HepG2 (cell line): ENCODE results near the gene PPIL6. TPM values are rescaled to one million over a fixed set of nuclear protein-coding genes. Genes with fewer than 3 reads are reported as not detected.

Source experiments
- ATAC-seq: fragments of 200-7000 bp; cut with Tn5 transposase; 3 replicates; pipeline ENCODE4 v1.9.1; 2020; ENCODE audit warnings: mild to moderate bottlenecking, moderate library complexity
- BruUV-seq: library from RNA; stranded (reverse); fragments of 400-500 nt; replicated peaks from 2 replicates; lab custom pipeline; 2021; lab: Mats Ljungman, UMichigan
- CTCF ChIA-PET: fragments of 300-600 bp; formaldehyde crosslinking; extraction: SDS; loops from one replicate; lab custom pipeline; 2021; ENCODE audit warnings: low total read pairs, inconsistent platforms, low intra/inter-chr PET ratio; lab: Yijun Ruan, JAX
- POLR2A ChIA-PET: fragments of 350-600 bp; sonication (Branson Sonifier 250); formaldehyde crosslinking; loops from one replicate; lab custom pipeline; 2020; ENCODE audit warnings: antibody characterized with exemption, inconsistent platforms; lab: Yijun Ruan, JAX
- DNase-seq: peaks from one replicate; pipeline ENCODE4 v3.0.0-alpha.2; 2015; ENCODE audit warnings: low spot score
- FAIRE-seq: peaks from 3 replicates; lab custom pipeline; 2011; peaks lifted over from hg19 to GRCh38; lab: Jason Lieb, UNC
- H2AFZ ChIP-seq: one replicate; pipeline ENCODE4 v1.6.1; 2011; ENCODE audit warnings: low read length, inconsistent platforms
- H3K27ac ChIP-seq: fragments of 300-600 bp; 3 replicates; pipeline ENCODE4 v1.8.0; 2011; ENCODE audit warnings: mixed run types, mild to moderate bottlenecking, mixed read lengths, low read length, inconsistent platforms; ENCODE audit not compliant: insufficient read depth; ENCODE audit errors: extremely low read length
- H3K27me3 ChIP-seq, 2 experiments: fragments of 200-600 bp in 1 of 2; 2 replicates in 1 of 2; 3 replicates in 1 of 2; pipeline versions ENCODE4 v1.6.0 to v1.8.0; 2011; ENCODE audit warnings: low read length in 2 of 2, mild to moderate bottlenecking in 2 of 2, moderate library complexity in 2 of 2, inconsistent platforms in 1 of 2; ENCODE audit not compliant: insufficient read depth in 2 of 2, control insufficient read depth in 1 of 2
- H3K36me3 ChIP-seq, 2 experiments: fragments of 200-600 bp in 1 of 2; replicated peaks in 1 of 2; 2 replicates in 1 of 2; 3 replicates in 1 of 2; pipeline versions ENCODE4 v1.5.1 to v1.8.0; 2011; ENCODE audit warnings: low read length in 2 of 2, inconsistent platforms in 1 of 2; ENCODE audit not compliant: insufficient read depth in 2 of 2, control insufficient read depth in 1 of 2
- H3K4me1 ChIP-seq: 2 replicates; pipeline ENCODE4 v1.5.1; 2012; ENCODE audit warnings: low read length, inconsistent platforms; ENCODE audit not compliant: insufficient read depth
- H3K4me2 ChIP-seq: 2 replicates; pipeline ENCODE4 v1.6.0; 2011; ENCODE audit warnings: low read depth, low read length, inconsistent platforms
- H3K4me3 ChIP-seq, 3 experiments: fragments of 200-600 bp in 1 of 3; sonication (generic), shearing (Covaris generic) in 1 of 3; replicated peaks in 1 of 3; 2 replicates each; pipeline ENCODE4 v1.5.1; 2011 to 2016; ENCODE audit warnings: low read length in 3 of 3, inconsistent platforms in 2 of 3, low read depth in 2 of 3, mild to moderate bottlenecking in 2 of 3, control low read depth in 1 of 3, mixed read lengths in 1 of 3; ENCODE audit not compliant: insufficient read depth in 1 of 3
- H3K79me2 ChIP-seq: one replicate; pipeline ENCODE4 v1.6.1; 2011; ENCODE audit warnings: low read length, inconsistent platforms; ENCODE audit not compliant: insufficient read depth
- H3K9ac ChIP-seq: 2 replicates; pipeline ENCODE4 v1.6.0; 2011; ENCODE audit warnings: mild to moderate bottlenecking, low read depth, low read length, inconsistent platforms; ENCODE audit not compliant: insufficient read depth
- H3K9me3 ChIP-seq: 2 replicates; pipeline ENCODE4 v1.5.1; 2012; ENCODE audit warnings: mild to moderate bottlenecking, low read length
- H4K20me1 ChIP-seq: 2 replicates; pipeline ENCODE4 v1.6.0; 2011; ENCODE audit warnings: inconsistent platforms, mild to moderate bottlenecking, low read length, moderate library complexity; ENCODE audit not compliant: insufficient read depth
- BCL3 ChIP-seq: sonication (generic); formaldehyde crosslinking; IDR thresholded peaks from 2 replicates; pipeline ENCODE4 v1.5.1; 2020; ENCODE audit warnings: mild to moderate bottlenecking, missing genetic modification reagents, moderate library complexity
- CBX1 ChIP-seq: IDR thresholded peaks from one replicate; pipeline ENCODE4 v1.6.1; 2016; ENCODE audit warnings: antibody characterized with exemption, low read depth
- E2F1 ChIP-seq: sonication (generic); formaldehyde crosslinking; IDR thresholded peaks from 2 replicates; pipeline ENCODE4 v1.5.0; 2020; ENCODE audit warnings: missing genetic modification reagents
- HIVEP1 ChIP-seq: sonication (generic); formaldehyde crosslinking; IDR thresholded peaks from 2 replicates; pipeline ENCODE4 v1.4.0; 2020; ENCODE audit warnings: mild to moderate bottlenecking, missing genetic modification reagents
- KDM6A ChIP-seq: IDR thresholded peaks from 2 replicates; pipeline ENCODE4 v1.6.1; 2016; ENCODE audit warnings: low read depth
- KLF9 ChIP-seq: IDR thresholded peaks from 2 replicates; pipeline ENCODE4 v1.6.1; 2016; ENCODE audit warnings: low read depth
- MIER3 ChIP-seq: IDR thresholded peaks from 2 replicates; pipeline ENCODE4 v1.6.1; 2016; ENCODE audit warnings: missing compliant biosample characterization, borderline replicate concordance
- PBX2 ChIP-seq: IDR thresholded peaks from 2 replicates; pipeline ENCODE4 v1.6.1; 2016; ENCODE audit warnings: control low read depth
- ZNF160 ChIP-seq: sonication (generic); formaldehyde crosslinking; IDR thresholded peaks from 2 replicates; pipeline ENCODE4 v1.8.0; 2022; ENCODE audit warnings: mild to moderate bottlenecking, inconsistent platforms, missing genetic modification reagents
- ZNF484 ChIP-seq: sonication (generic); formaldehyde crosslinking; IDR thresholded peaks from 2 replicates; pipeline ENCODE4 v1.5.1; 2020; ENCODE audit warnings: mild to moderate bottlenecking, low read depth, missing genetic modification reagents, borderline replicate concordance
- ZNF878 ChIP-seq: sonication (generic); formaldehyde crosslinking; IDR thresholded peaks from 2 replicates; pipeline ENCODE4 v1.8.1; 2023; ENCODE audit warnings: mild to moderate bottlenecking, missing genetic modification reagents, moderate library complexity
- ZUFSP ChIP-seq: sonication (generic); formaldehyde crosslinking; IDR thresholded peaks from 2 replicates; pipeline ENCODE4 v1.9.0; 2021; ENCODE audit warnings: missing genetic modification reagents, mild to moderate bottlenecking, borderline replicate concordance
- WGBS: methylation state at CpG from one replicate; pipeline ENCODE4 v1.1.6; 2017; ENCODE audit warnings: low lambda C conversion rate; 5-methylcytosine and 5-hydroxymethylcytosine counted together
- in situ Hi-C: cut with HindIII; loops from 2 replicates; pipeline ENCODE4 v1.10.0; 2017; ENCODE audit warnings: low pct_unique_long_range_greater_than_20kb; ENCODE audit not compliant: extremely low pct_ligation_motif_present
- intact Hi-C: fragments of 100-400 bp; cut with micrococcal nuclease; formaldehyde crosslinking; loops from one replicate; pipeline ENCODE4 v1.10.0; 2022; ENCODE audit not compliant: unreplicated experiment
- polyA plus RNA-seq, 8 experiments: library from polyadenylated mRNA; depleted of rRNA in 3 of 8; stranded (reverse) in 7 of 8; unstranded in 1 of 8; fragments of >200 nt; fragmentation: Illumina TruSeq in 4 of 8; extraction: Trizol in 4 of 8; gene quantifications; 2 replicates each; pipeline versions ENCODE4 v1.2.1 to v1.2.3, GENCODE V29; 2011 to 2016; ENCODE audit warnings: low read depth in 4 of 8, missing spikeins in 1 of 8, mixed read lengths in 1 of 8; ENCODE audit not compliant: insufficient read depth in 1 of 8
- total RNA-seq, 5 experiments: library from RNA; depleted of rRNA; stranded (reverse); fragments of >200 nt; fragmentation: Illumina TruSeq; extraction: Trizol; gene quantifications; 2 replicates each; pipeline ENCODE4 v1.2.3, GENCODE V29; 2016; ENCODE audit warnings: low read depth in 1 of 5
- TF ChIP-seq, protein P1 (sequence below): sonication (generic); formaldehyde crosslinking; IDR thresholded peaks from 2 replicates; pipeline ENCODE4 v1.8.1; 2023; ENCODE audit warnings: mild to moderate bottlenecking, missing genetic modification reagents
- TF ChIP-seq, protein P2 (sequence below): sonication (generic); formaldehyde crosslinking; conservative IDR thresholded peaks from 2 replicates; pipeline ENCODE4 v1.5.0; 2020; ENCODE audit warnings: missing genetic modification reagents
- TF ChIP-seq, protein P3 (sequence below): IDR thresholded peaks from 2 replicates; pipeline ENCODE4 v1.6.1; 2016; ENCODE audit warnings: mild to moderate bottlenecking

Gene PPIL6
- total and polyA plus RNA-seq, 2 of the 13 experiments (the other 11 are each of a cell fraction or from before 2014, with no cell fraction given) = 0.22 to 0.46 TPM

DNA sequence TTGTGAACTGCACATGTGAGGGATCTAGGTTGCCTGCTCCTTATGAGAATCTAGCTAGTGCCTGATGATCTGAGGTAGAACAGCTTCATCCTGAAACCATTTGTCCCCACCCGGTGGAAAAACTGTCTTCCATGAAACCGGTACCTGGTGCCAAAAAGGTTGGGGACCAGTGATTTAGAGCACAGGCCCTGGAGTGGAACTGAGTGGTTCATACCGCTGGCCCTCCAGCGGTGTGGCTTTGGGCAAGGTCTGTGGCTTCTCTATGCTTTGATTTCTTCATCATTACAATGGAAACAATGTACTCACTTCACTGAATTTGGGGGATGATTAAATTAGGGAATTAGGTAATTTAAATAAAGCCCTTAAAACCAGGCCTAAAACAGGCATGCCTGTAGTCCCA lies 94.4 kb downstream of the PPIL6 start:
- no peak for FAIRE-seq
- POLR2A ChIA-PET = interaction anchor here (0.6 kb wide), 1 partner anchor 30 kb away, joined by 3 read pairs; no protein-coding TSS in a partner anchor
- no peak for TF ChIP-seq ZNF160 (CRISPR knock-in tag)
- TF ChIP-seq KDM6A = no peak
- no peak for TF ChIP-seq ZNF484 (CRISPR knock-in tag)
- no peak for TF ChIP-seq ZNF878 (CRISPR knock-in tag)
- no peak for TF ChIP-seq E2F1 (CRISPR knock-in tag)
- TF ChIP-seq, protein P1, sequence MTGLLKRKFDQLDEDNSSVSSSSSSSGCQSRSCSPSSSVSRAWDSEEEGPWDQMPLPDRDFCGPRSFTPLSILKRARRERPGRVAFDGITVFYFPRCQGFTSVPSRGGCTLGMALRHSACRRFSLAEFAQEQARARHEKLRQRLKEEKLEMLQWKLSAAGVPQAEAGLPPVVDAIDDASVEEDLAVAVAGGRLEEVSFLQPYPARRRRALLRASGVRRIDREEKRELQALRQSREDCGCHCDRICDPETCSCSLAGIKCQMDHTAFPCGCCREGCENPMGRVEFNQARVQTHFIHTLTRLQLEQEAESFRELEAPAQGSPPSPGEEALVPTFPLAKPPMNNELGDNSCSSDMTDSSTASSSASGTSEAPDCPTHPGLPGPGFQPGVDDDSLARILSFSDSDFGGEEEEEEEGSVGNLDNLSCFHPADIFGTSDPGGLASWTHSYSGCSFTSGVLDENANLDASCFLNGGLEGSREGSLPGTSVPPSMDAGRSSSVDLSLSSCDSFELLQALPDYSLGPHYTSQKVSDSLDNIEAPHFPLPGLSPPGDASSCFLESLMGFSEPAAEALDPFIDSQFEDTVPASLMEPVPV (CRISPR knock-in tag) = no peak
- no peak for TF ChIP-seq HIVEP1
- TF ChIP-seq CBX1 = no peak
- no peak for TF ChIP-seq KLF9 (CRISPR knock-in tag)
- TF ChIP-seq, protein P2, sequence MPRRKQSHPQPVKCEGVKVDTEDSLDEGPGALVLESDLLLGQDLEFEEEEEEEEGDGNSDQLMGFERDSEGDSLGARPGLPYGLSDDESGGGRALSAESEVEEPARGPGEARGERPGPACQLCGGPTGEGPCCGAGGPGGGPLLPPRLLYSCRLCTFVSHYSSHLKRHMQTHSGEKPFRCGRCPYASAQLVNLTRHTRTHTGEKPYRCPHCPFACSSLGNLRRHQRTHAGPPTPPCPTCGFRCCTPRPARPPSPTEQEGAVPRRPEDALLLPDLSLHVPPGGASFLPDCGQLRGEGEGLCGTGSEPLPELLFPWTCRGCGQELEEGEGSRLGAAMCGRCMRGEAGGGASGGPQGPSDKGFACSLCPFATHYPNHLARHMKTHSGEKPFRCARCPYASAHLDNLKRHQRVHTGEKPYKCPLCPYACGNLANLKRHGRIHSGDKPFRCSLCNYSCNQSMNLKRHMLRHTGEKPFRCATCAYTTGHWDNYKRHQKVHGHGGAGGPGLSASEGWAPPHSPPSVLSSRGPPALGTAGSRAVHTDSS (CRISPR knock-in tag) = no peak
- no peak for TF ChIP-seq MIER3 (CRISPR knock-in tag)
- TF ChIP-seq ZUFSP = no peak
- no peak for TF ChIP-seq PBX2 (CRISPR knock-in tag)
- no peak for TF ChIP-seq BCL3 (CRISPR knock-in tag)
- TF ChIP-seq, protein P3, sequence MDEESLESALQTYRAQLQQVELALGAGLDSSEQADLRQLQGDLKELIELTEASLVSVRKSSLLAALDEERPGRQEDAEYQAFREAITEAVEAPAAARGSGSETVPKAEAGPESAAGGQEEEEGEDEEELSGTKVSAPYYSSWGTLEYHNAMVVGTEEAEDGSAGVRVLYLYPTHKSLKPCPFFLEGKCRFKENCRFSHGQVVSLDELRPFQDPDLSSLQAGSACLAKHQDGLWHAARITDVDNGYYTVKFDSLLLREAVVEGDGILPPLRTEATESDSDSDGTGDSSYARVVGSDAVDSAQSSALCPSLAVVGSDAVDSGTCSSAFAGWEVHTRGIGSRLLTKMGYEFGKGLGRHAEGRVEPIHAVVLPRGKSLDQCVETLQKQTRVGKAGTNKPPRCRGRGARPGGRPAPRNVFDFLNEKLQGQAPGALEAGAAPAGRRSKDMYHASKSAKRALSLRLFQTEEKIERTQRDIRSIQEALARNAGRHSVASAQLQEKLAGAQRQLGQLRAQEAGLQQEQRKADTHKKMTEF (CRISPR knock-in tag) = no peak

More for the DNA sequence above, 94.4 kb downstream of the PPIL6 start:
- Histone ChIP-seq H4K20me1 (no peaks in the 10 kb centered on the region), H3K9me3 (no peaks in the 10 kb centered on the region), H3K79me2 (no peaks in the 10 kb centered on the region), H3K9ac (no peak overlapping the region), H3K4me1 (peaks cover 30% of the 10 kb centered on the region), H3K4me2 (no peak overlapping the region), H3K36me3 (no peaks in the 10 kb centered on the region), H2AFZ (no peak overlapping the region), H3K27ac (no peak overlapping the region), H3K27me3 (no peaks in the 10 kb centered on the region), H3K4me3 (no peak overlapping the region)
- in situ Hi-C loops (no loop called here), intact Hi-C loops (no loop called here)
- CTCF ChIA-PET = no interaction called here
- 97% methylated on average over 3 of the region's 4 CpGs for WGBS
- DNase-seq (no peak), ATAC-seq (no peak)
- no TSS peak for BruUV-seq
